NCI-H187 (cell line): ENCODE measurements around the gene BMF.
A peak's percentile ranks its signal among the peaks of the same experiment; 100 is the strongest.

ENCODE experiments used
- DNase-seq, 2 experiments: peaks; one replicate each; lab custom pipeline; 2025; lab: John Stamatoyannopoulos, UW

The BMF gene

GRCh38 chr15:40048211-40048792, 60.4 kb downstream of the BMF start:
- no peak for DNase-seq

GRCh38 chr15:40047415-40048210, 61.1 kb downstream of the BMF start:
- DNase-seq = no peak

GRCh38 chr15:40046721-40047414, 61.8 kb downstream of the BMF start:
- DNase-seq = no peak

- DNase-seq = no peak
These were observed 63.0 kb downstream of the BMF start for GRCh38 chr15:40045572-40046217.

- DNase-seq = peak in 1 of 2 experiments; percentile 59
These were observed 63.7 kb downstream of the BMF start for GRCh38 chr15:40044717-40045571.

- DNase-seq = no peak
These were observed 64.6 kb downstream of the BMF start for GRCh38 chr15:40043927-40044716.

- no peak for DNase-seq
These were observed 65.8 kb downstream of the BMF start for GRCh38 chr15:40042791-40043320.

- DNase-seq = no peak
These were observed 67.9 kb downstream of the BMF start for GRCh38 chr15:40040770-40041169.

- DNase-seq = no peak
These were observed 68.4 kb downstream of the BMF start for GRCh38 chr15:40040293-40040635.

GRCh38 chr15:40038638-40039543, 69.8 kb downstream of the BMF start, which contains the start of gene SRP14:
Gene SRP14, minus strand, starts transcription at chr15:40039181. Its CDS starts 65 bp downstream, at chr15:40039116.
- peak; percentile 78 for DNase-seq

GRCh38 chr15:40038275-40038637, 70.4 kb downstream of the BMF start:
- no peak for DNase-seq
